ENCODE measurements around the gene URB1.

GRCh38 chr21:32285476-32285875 is 107.3 kb downstream of the URB1 start:
- TF ChIP-seq POLR2A (IDR thresholded peaks at IDR 0.05; ENCODE audit: low read length) (no peak), GATA1 (IDR thresholded peaks at IDR 0.05; ENCODE audit: low read depth, low read length) (no peak)

Data from erythroblast (primary cell).